GM12878 (cell line): ENCODE data around the gene PCNP. TPM values are rescaled to one million over a fixed set of nuclear protein-coding genes. Genes with fewer than 3 reads are reported as not detected.

Experiments
- ASH2L ChIP-seq: fragments of 300-600, 200-600 bp; sonication (generic); IDR thresholded peaks from 2 replicates; pipeline ENCODE4 v1.6.1; 2017; ENCODE audit warnings: low read depth, mild to moderate bottlenecking, borderline replicate concordance
- CEBPB ChIP-seq, 2 experiments: fragments of 150-350 bp in 1 of 2; IDR thresholded peaks; 2 replicates each; pipeline ENCODE4 v1.6.1; 2012 to 2014; ENCODE audit warnings: low read depth in 2 of 2, low read length in 2 of 2, borderline replicate concordance in 1 of 2, inconsistent platforms in 1 of 2
- EGR1 ChIP-seq, 2 experiments: IDR thresholded peaks; 1 replicate in 1 of 2; 2 replicates in 1 of 2; pipeline ENCODE4 v1.6.1; 2011 to 2012; ENCODE audit warnings: low read depth in 2 of 2, low read length in 2 of 2, borderline replicate concordance in 1 of 2, mild to moderate bottlenecking in 1 of 2, moderate library complexity in 1 of 2
- ETV6 ChIP-seq, 2 experiments: fragments of 450-650 bp in 1 of 2; IDR thresholded peaks in 1 of 2; conservative IDR thresholded peaks in 1 of 2; 2 replicates each; pipeline ENCODE4 v1.6.1; 2014; ENCODE audit warnings: antibody characterized with exemption in 1 of 2, borderline replicate concordance in 1 of 2, low read depth in 1 of 2, mild to moderate bottlenecking in 1 of 2, moderate library complexity in 1 of 2
- FOS ChIP-seq: IDR thresholded peaks from 3 replicates; pipeline ENCODE4 v1.6.1; 2011; ENCODE audit warnings: borderline replicate concordance; ENCODE audit not compliant: insufficient read length; ENCODE audit errors: extremely low read depth
- HDAC2 ChIP-seq: fragments of 200-600 bp; sonication (generic); IDR thresholded peaks from 2 replicates; pipeline ENCODE4 v1.6.1; 2017
- IKZF2 ChIP-seq, 2 experiments: fragments of 450-650 bp; IDR thresholded peaks; 2 replicates each; pipeline ENCODE4 v1.6.1; 2017; ENCODE audit warnings: mild to moderate bottlenecking in 2 of 2, moderate library complexity in 2 of 2
- KAT2A ChIP-seq: conservative IDR thresholded peaks from 2 replicates; pipeline ENCODE4 v1.6.1; 2011; ENCODE audit warnings: low read depth, low read length; ENCODE audit not compliant: control insufficient read depth
- NBN ChIP-seq: fragments of 450-650 bp; IDR thresholded peaks from 2 replicates; pipeline ENCODE4 v1.6.1; 2016
- NFIC ChIP-seq: IDR thresholded peaks from 2 replicates; pipeline ENCODE4 v1.6.1; 2012; ENCODE audit warnings: low read depth, mild to moderate bottlenecking, inconsistent platforms, low read length, moderate library complexity
- SIX5 ChIP-seq: IDR thresholded peaks from 2 replicates; pipeline ENCODE4 v1.6.1; 2011; ENCODE audit warnings: mild to moderate bottlenecking, low read depth, low read length, moderate library complexity; ENCODE audit not compliant: severe bottlenecking
- SRF ChIP-seq, 2 experiments: IDR thresholded peaks; 2 replicates each; pipeline ENCODE4 v1.6.1; 2011; ENCODE audit warnings: low read depth in 2 of 2, low read length in 2 of 2, mild to moderate bottlenecking in 1 of 2, moderate library complexity in 1 of 2
- STAT3 ChIP-seq: IDR thresholded peaks from 2 replicates; pipeline ENCODE4 v1.6.1; 2011; ENCODE audit warnings: low read depth, low read length, improper control_type of control experiment
- SUPT20H ChIP-seq: IDR thresholded peaks from 2 replicates; pipeline ENCODE4 v1.6.1; 2011; ENCODE audit warnings: low read depth, mild to moderate bottlenecking, low read length, moderate library complexity, borderline replicate concordance; ENCODE audit not compliant: control insufficient read depth
- TARDBP ChIP-seq: IDR thresholded peaks from 2 replicates; pipeline ENCODE4 v1.6.1; 2016; ENCODE audit warnings: borderline replicate concordance
- TBL1XR1 ChIP-seq: IDR thresholded peaks from 2 replicates; pipeline ENCODE4 v1.6.1; 2012; ENCODE audit warnings: low read depth, low read length, improper control_type of control experiment
- YY1 ChIP-seq: IDR thresholded peaks from 2 replicates; pipeline ENCODE4 v1.6.1; 2011; ENCODE audit warnings: low read depth, mild to moderate bottlenecking, low read length
- polyA plus RNA-seq, 11 experiments: library from polyadenylated mRNA; depleted of rRNA in 4 of 11; unstranded in 6 of 11; stranded (reverse) in 5 of 11; fragments of >200 nt; fragmentation: Nextera tagmentation in 4 of 11; fragmentation: Illumina TruSeq in 1 of 11; extraction: Ambion mirVana in 4 of 11; extraction: Trizol in 1 of 11; gene quantifications; 1 replicate in 1 of 11; 2 replicates in 10 of 11; pipeline versions ENCODE4 v1.2.1 to v1.2.3, GENCODE V29; 2011 to 2016; ENCODE audit warnings: inconsistent platforms in 2 of 11, missing spikeins in 2 of 11, low read depth in 1 of 11
- total RNA-seq, 4 experiments: library from RNA; depleted of rRNA in 3 of 4; stranded (reverse); fragments of >200 nt in 3 of 4; fragmentation: Illumina TruSeq in 1 of 4; extraction: Trizol in 1 of 4; gene quantifications; 2 replicates each; pipeline versions ENCODE4 v1.2.1 to v1.2.3, GENCODE V29; 2013 to 2021
- TF ChIP-seq, protein P1 (sequence below): fragments of 450-650 bp; formaldehyde crosslinking; IDR thresholded peaks from 2 replicates; pipeline ENCODE4 v1.4.0; 2022; ENCODE audit warnings: mild to moderate bottlenecking, moderate library complexity
- TF ChIP-seq, protein P2 (sequence below): fragments of 450-650 bp; IDR thresholded peaks from 2 replicates; pipeline ENCODE4 v1.6.1; 2018; ENCODE audit warnings: mild to moderate bottlenecking, low read depth, moderate library complexity; ENCODE audit not compliant: partially characterized antibody
- TF ChIP-seq, protein P3 (sequence below): fragments of 450-650 bp; IDR thresholded peaks from 2 replicates; pipeline ENCODE4 v1.6.1; 2018; ENCODE audit warnings: borderline replicate concordance, mild to moderate bottlenecking; ENCODE audit not compliant: partially characterized antibody

Gene PCNP
- total and polyA plus RNA-seq, 10 of the 15 experiments (the other 5 are each of a cell fraction or from before 2014, with no cell fraction given) = 49.8 to 179 (median 109) TPM

DNA sequence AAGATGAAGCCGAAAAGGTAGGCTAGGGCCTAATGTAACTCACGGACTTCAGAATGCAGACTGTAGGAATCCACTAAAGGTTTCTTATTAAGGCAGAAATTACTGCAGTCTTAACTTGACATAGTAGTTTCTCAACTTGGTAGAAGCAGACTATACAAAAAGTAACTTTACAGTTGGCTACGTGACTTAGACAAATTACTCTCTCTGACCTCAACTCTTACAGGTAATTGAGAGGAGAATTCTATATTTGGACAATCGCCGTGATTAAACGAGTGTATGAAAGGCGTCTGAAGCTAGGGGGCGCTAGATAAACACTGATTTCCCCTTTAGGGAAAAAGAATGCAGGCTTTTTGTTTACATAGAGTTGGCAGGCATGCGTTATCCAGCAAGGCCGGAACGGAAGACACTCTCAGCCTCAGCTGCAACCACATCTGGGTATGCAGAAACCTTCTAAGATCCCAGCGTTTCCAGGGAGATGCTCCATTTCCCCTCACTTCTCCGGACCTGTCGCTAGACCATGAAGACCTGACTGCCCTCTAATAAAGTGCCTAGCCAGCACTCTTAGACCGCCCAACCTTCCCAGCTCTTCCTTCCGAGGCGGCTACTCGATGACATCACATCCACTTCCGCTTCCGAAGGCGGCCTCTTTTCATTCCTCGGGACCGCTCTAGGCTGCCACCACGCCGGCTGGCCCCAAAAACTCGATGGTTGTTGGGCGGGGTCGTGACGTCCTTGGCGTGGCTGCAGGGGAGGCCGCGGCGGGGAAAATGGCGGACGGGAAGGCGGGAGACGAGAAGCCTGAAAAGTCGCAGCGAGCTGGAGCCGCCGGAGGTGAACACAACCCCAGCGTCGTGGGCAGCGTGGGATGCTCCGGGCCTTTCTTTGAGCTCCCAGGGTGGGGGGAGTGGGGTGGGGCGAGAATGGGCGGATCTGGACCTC, at the start of gene PCNP (continued):
- TF ChIP-seq ETV6 (conservative IDR thresholded peaks at IDR 0.05 in 1 of 2, IDR thresholded peaks at IDR 0.05 in 1 of 2; ENCODE audit: borderline replicate concordance in 1 of 2, low read depth in 1 of 2) (peak in 1 of 2 experiments; percentile 96; a peak in 2 of 4 replicates), KAT2A (no peak), YY1 (peak; percentile 97), SRF (IDR thresholded peaks at IDR 0.05; ENCODE audit: low read depth in 2 of 2, low read length in 2 of 2) (0 out of 4 replicates have a peak, but pooled peaks of 1 of the 2 experiments have one; percentile 69), FOS (no peak), IKZF2 (IDR thresholded peaks at IDR 0.05) (peak; percentile 66 to 72), TBL1XR1 (no peak), CEBPB (IDR thresholded peaks at IDR 0.05; ENCODE audit: borderline replicate concordance in 1 of 2, low read depth in 2 of 2, low read length in 2 of 2) (no peak; a peak in 1 of 4 replicates), STAT3 (no peak), NFIC (peak; percentile 44; the same call in 1 of the 2 replicates), HDAC2 (no peak), ASH2L (peak; percentile 39; the same call in 1 of the 2 replicates), EGR1 (IDR thresholded peaks at IDR 0.05; ENCODE audit: borderline replicate concordance in 1 of 2, low read depth in 2 of 2, low read length in 2 of 2) (peak; percentile 18 to 75), TARDBP (no peak; the same call in 1 of the 2 replicates), NBN (peak; percentile 97), SUPT20H (no peak), SIX5 (peak; percentile 51)
- TF ChIP-seq, protein P1, sequence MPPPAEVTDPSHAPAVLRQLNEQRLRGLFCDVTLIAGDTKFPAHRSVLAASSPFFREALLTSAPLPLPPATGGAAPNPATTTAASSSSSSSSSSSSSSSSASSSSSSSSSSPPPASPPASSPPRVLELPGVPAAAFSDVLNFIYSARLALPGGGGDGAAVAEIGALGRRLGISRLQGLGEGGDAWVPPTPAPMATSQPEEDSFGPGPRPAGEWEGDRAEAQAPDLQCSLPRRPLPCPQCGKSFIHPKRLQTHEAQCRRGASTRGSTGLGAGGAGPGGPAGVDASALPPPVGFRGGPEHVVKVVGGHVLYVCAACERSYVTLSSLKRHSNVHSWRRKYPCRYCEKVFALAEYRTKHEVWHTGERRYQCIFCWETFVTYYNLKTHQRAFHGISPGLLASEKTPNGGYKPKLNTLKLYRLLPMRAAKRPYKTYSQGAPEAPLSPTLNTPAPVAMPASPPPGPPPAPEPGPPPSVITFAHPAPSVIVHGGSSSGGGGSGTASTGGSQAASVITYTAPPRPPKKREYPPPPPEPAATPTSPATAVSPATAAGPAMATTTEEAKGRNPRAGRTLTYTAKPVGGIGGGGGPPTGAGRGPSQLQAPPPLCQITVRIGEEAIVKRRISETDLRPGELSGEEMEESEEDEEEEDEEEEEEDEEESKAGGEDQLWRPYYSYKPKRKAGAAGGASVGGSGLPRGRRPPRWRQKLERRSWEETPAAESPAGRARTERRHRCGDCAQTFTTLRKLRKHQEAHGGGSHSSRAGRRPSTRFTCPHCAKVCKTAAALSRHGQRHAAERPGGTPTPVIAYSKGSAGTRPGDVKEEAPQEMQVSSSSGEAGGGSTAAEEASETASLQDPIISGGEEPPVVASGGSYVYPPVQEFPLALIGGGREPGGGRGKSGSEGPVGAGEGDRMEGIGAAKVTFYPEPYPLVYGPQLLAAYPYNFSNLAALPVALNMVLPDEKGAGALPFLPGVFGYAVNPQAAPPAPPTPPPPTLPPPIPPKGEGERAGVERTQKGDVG (CRISPR knock-in tag) = peak; percentile 17; the same call in 1 of the 2 replicates
- TF ChIP-seq, protein P2, sequence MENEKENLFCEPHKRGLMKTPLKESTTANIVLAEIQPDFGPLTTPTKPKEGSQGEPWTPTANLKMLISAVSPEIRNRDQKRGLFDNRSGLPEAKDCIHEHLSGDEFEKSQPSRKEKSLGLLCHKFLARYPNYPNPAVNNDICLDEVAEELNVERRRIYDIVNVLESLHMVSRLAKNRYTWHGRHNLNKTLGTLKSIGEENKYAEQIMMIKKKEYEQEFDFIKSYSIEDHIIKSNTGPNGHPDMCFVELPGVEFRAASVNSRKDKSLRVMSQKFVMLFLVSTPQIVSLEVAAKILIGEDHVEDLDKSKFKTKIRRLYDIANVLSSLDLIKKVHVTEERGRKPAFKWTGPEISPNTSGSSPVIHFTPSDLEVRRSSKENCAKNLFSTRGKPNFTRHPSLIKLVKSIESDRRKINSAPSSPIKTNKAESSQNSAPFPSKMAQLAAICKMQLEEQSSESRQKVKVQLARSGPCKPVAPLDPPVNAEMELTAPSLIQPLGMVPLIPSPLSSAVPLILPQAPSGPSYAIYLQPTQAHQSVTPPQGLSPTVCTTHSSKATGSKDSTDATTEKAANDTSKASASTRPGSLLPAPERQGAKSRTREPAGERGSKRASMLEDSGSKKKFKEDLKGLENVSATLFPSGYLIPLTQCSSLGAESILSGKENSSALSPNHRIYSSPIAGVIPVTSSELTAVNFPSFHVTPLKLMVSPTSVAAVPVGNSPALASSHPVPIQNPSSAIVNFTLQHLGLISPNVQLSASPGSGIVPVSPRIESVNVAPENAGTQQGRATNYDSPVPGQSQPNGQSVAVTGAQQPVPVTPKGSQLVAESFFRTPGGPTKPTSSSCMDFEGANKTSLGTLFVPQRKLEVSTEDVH = peak; percentile 90
- TF ChIP-seq, protein P3, sequence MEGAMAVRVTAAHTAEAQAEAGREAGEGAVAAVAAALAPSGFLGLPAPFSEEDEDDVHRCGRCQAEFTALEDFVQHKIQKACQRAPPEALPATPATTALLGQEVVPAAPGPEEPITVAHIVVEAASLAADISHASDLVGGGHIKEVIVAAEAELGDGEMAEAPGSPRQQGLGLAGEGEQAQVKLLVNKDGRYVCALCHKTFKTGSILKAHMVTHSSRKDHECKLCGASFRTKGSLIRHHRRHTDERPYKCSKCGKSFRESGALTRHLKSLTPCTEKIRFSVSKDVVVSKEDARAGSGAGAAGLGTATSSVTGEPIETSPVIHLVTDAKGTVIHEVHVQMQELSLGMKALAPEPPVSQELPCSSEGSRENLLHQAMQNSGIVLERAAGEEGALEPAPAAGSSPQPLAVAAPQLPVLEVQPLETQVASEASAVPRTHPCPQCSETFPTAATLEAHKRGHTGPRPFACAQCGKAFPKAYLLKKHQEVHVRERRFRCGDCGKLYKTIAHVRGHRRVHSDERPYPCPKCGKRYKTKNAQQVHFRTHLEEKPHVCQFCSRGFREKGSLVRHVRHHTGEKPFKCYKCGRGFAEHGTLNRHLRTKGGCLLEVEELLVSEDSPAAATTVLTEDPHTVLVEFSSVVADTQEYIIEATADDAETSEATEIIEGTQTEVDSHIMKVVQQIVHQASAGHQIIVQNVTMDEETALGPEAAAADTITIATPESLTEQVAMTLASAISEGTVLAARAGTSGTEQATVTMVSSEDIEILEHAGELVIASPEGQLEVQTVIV = peak; percentile 54
